Fibroblast of lung (primary cell): Measurements from ENCODE around the gene PLAAT4. TPM values are rescaled to one million over a fixed set of nuclear protein-coding genes. Genes with fewer than 3 reads are reported as not detected.

Experiments
- DNase-seq, 2 donors: peaks; one replicate each; pipeline versions ENCODE4 v3.0.0 to v3.0.0-alpha.2; 2010; ENCODE audit warnings: low read depth in 2 of 2
- H2AFZ ChIP-seq: 2 replicates; pipeline ENCODE4 v1.5.1; 2012; ENCODE audit warnings: low read length, control low read depth, inconsistent platforms
- H3K27ac ChIP-seq: 2 replicates; pipeline ENCODE4 v1.5.1; 2011; ENCODE audit warnings: low read length, control low read depth; ENCODE audit not compliant: insufficient read depth
- H3K27me3 ChIP-seq: 2 replicates; pipeline ENCODE4 v1.5.1; 2011; ENCODE audit warnings: mild to moderate bottlenecking, low read length; ENCODE audit not compliant: control insufficient read depth, insufficient read depth
- H3K36me3 ChIP-seq: 2 replicates; pipeline ENCODE4 v1.5.1; 2011; ENCODE audit warnings: low read length; ENCODE audit not compliant: control insufficient read depth, insufficient read depth
- H3K4me1 ChIP-seq: 2 replicates; pipeline ENCODE4 v1.5.1; 2011; ENCODE audit warnings: low read length; ENCODE audit not compliant: control insufficient read depth, insufficient read depth; ENCODE audit errors: extremely low read depth
- H3K4me2 ChIP-seq: 2 replicates; pipeline ENCODE4 v1.5.1; 2011; ENCODE audit warnings: low read length, control low read depth; ENCODE audit not compliant: insufficient read depth; ENCODE audit errors: extremely low read depth
- H3K4me3 ChIP-seq, 4 experiments: fragments of 200-600 bp in 1 of 4; sonication (generic) in 1 of 4; replicated peaks in 1 of 4; 2 replicates each; pipeline ENCODE4 v1.5.1; 2011 to 2016; ENCODE audit warnings: low read length in 4 of 4, low read depth in 3 of 4, mild to moderate bottlenecking in 3 of 4, control low read depth in 2 of 4, inconsistent platforms in 1 of 4, mixed read lengths in 1 of 4; ENCODE audit not compliant: insufficient read depth in 1 of 4; ENCODE audit errors: control extremely low read depth in 1 of 4
- H3K79me2 ChIP-seq: 2 replicates; pipeline ENCODE4 v1.5.1; 2012; ENCODE audit warnings: mild to moderate bottlenecking, low read length, inconsistent platforms; ENCODE audit not compliant: control insufficient read depth, insufficient read depth
- H3K9ac ChIP-seq: 2 replicates; pipeline ENCODE4 v1.5.1; 2011; ENCODE audit warnings: mild to moderate bottlenecking, low read length, control low read depth; ENCODE audit not compliant: insufficient read depth
- H3K9me3 ChIP-seq: 2 replicates; pipeline ENCODE4 v1.5.1; 2012; ENCODE audit warnings: low read depth, low read length; ENCODE audit not compliant: control insufficient read depth, insufficient read depth
- H4K20me1 ChIP-seq: 2 replicates; pipeline ENCODE4 v1.5.1; 2011; ENCODE audit warnings: low read length; ENCODE audit not compliant: control insufficient read depth, insufficient read depth; ENCODE audit errors: extremely low read depth
- CTCF ChIP-seq, 2 donors: IDR thresholded peaks in 1 of 2; conservative IDR thresholded peaks in 1 of 2; 1 replicate in 1 of 2; 2 replicates in 1 of 2; pipeline ENCODE4 v1.5.1; 2011 to 2012; ENCODE audit warnings: low read length in 2 of 2, control low read depth in 1 of 2, inconsistent platforms in 1 of 2, low read depth in 1 of 2, mild to moderate bottlenecking in 1 of 2
- EZH2 ChIP-seq: IDR thresholded peaks from 2 replicates; pipeline ENCODE4 v1.5.1; 2012; ENCODE audit warnings: low read length, control low read depth, mild to moderate bottlenecking; ENCODE audit errors: missing control alignments
- polyA plus RNA-seq, 2 donors: library from polyadenylated mRNA; depleted of rRNA in 1 of 2; stranded (reverse) in 1 of 2; unstranded in 1 of 2; fragments of >200 nt; gene quantifications; 2 replicates each; pipeline ENCODE4 v1.2.1, GENCODE V29; 2011 to 2012; ENCODE audit warnings: missing spikeins in 1 of 2
- total RNA-seq: library from RNA; depleted of rRNA; stranded (reverse); fragments of >200 nt; gene quantifications from 2 replicates; pipeline ENCODE4 v1.2.1, GENCODE V29; 2014

The PLAAT4 gene
- total and polyA plus RNA-seq, 2 donors (not counting 1 experiment from before 2014, with no cell fraction given): 47.4 to 85.7 TPM

GRCh38 chr11:63551889-63552266 is 15.3 kb downstream of the PLAAT4 start:
- Histone ChIP-seq H3K36me3 (no peaks in the 10 kb centered on the region), H3K9ac (no peak overlapping the region), H2AFZ (no peak overlapping the region), H3K9me3 (no peaks in the 10 kb centered on the region), H3K79me2 (no peaks in the 10 kb centered on the region), H3K27me3 (no peaks in the 10 kb centered on the region), H3K4me2 (no peak overlapping the region), H3K27ac (no peak overlapping the region), H3K4me1 (no peaks in the 10 kb centered on the region), H3K4me3 (no peak overlapping the region), H4K20me1 (no peaks in the 10 kb centered on the region)
- no peak for DNase-seq
- TF ChIP-seq EZH2 (no peak), CTCF (conservative IDR thresholded peaks at IDR 0.05 in 1 of 2, IDR thresholded peaks at IDR 0.05 in 1 of 2; ENCODE audit: low read depth in 1 of 2, low read length in 2 of 2) (no peak)

GRCh38 chr11:63552921-63553320 is 16.3 kb downstream of the PLAAT4 start:
- Histone ChIP-seq H3K4me3 (no peak overlapping the region), H3K79me2 (no peaks in the 10 kb centered on the region), H3K27ac (no peak overlapping the region), H4K20me1 (no peaks in the 10 kb centered on the region), H2AFZ (no peak overlapping the region), H3K4me2 (no peak overlapping the region), H3K9ac (no peak overlapping the region), H3K36me3 (no peaks in the 10 kb centered on the region), H3K9me3 (no peaks in the 10 kb centered on the region), H3K27me3 (no peaks in the 10 kb centered on the region), H3K4me1 (no peaks in the 10 kb centered on the region)
- TF ChIP-seq CTCF (conservative IDR thresholded peaks at IDR 0.05 in 1 of 2, IDR thresholded peaks at IDR 0.05 in 1 of 2; ENCODE audit: low read depth in 1 of 2, low read length in 2 of 2) (no peak), EZH2 (no peak)
- no peak for DNase-seq

- H3K27ac ChIP-seq: no peak overlapping the region
- H3K27me3 ChIP-seq: no peaks in the 10 kb centered on the region
- no peaks in the 10 kb centered on the region for H3K79me2 ChIP-seq
- no peaks in the 10 kb centered on the region for H4K20me1 ChIP-seq
- peak in 1 of 2 donors; percentile 46 for DNase-seq
- no peak overlapping the region for H3K9ac ChIP-seq
- H2AFZ ChIP-seq: no peak overlapping the region
- H3K36me3 ChIP-seq: no peaks in the 10 kb centered on the region
- H3K4me3 ChIP-seq: no peak overlapping the region
- no peaks in the 10 kb centered on the region for H3K9me3 ChIP-seq
- TF ChIP-seq EZH2 (no peak), CTCF (conservative IDR thresholded peaks at IDR 0.05 in 1 of 2, IDR thresholded peaks at IDR 0.05 in 1 of 2; ENCODE audit: low read depth in 1 of 2, low read length in 2 of 2) (no peak)
- H3K4me1 ChIP-seq: no peaks in the 10 kb centered on the region
- no peak overlapping the region for H3K4me2 ChIP-seq
Measured at GRCh38 chr11:63553759-63554158, 17.2 kb downstream of the PLAAT4 start.
